Esophagus squamous epithelium (tissue), 4 donors: ENCODE measurements around the gene EEIG2.

ENCODE experiments used
- POLR2A ChIP-seq, 4 donors: fragments of 450-650 bp; IDR thresholded peaks; one replicate each; pipeline ENCODE4 v1.6.1; 2017; ENCODE audit warnings: antibody characterized with exemption in 4 of 4, mild to moderate bottlenecking in 4 of 4, moderate library complexity in 3 of 4
- TF ChIP-seq, protein P1 (sequence below), 6 experiments: fragments of 450-650 bp in 4 of 6; fragments of 200-600 bp in 2 of 6; sonication (generic) in 2 of 6; IDR thresholded peaks; one replicate each; pipeline ENCODE4 v1.5.1; 2016 to 2019; ENCODE audit warnings: antibody characterized with exemption in 6 of 6, mild to moderate bottlenecking in 4 of 6, moderate library complexity in 4 of 6

GRCh38 chr1:108570998-108571401 lies 11.1 kb downstream of the EEIG2 start:
- no peak for TF ChIP-seq POLR2A (IDR thresholded peaks at IDR 0.05)
- TF ChIP-seq, protein P1, sequence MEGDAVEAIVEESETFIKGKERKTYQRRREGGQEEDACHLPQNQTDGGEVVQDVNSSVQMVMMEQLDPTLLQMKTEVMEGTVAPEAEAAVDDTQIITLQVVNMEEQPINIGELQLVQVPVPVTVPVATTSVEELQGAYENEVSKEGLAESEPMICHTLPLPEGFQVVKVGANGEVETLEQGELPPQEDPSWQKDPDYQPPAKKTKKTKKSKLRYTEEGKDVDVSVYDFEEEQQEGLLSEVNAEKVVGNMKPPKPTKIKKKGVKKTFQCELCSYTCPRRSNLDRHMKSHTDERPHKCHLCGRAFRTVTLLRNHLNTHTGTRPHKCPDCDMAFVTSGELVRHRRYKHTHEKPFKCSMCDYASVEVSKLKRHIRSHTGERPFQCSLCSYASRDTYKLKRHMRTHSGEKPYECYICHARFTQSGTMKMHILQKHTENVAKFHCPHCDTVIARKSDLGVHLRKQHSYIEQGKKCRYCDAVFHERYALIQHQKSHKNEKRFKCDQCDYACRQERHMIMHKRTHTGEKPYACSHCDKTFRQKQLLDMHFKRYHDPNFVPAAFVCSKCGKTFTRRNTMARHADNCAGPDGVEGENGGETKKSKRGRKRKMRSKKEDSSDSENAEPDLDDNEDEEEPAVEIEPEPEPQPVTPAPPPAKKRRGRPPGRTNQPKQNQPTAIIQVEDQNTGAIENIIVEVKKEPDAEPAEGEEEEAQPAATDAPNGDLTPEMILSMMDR (IDR thresholded peaks at IDR 0.05), result no peak
